ENCODE measurements around the gene SV2B. TPM values are rescaled to one million over a fixed set of nuclear protein-coding genes. Genes with fewer than 3 reads are reported as not detected.

The SV2B gene
- total RNA-seq, 1 experiment from 2014 or later: 1.4 TPM

DNA sequence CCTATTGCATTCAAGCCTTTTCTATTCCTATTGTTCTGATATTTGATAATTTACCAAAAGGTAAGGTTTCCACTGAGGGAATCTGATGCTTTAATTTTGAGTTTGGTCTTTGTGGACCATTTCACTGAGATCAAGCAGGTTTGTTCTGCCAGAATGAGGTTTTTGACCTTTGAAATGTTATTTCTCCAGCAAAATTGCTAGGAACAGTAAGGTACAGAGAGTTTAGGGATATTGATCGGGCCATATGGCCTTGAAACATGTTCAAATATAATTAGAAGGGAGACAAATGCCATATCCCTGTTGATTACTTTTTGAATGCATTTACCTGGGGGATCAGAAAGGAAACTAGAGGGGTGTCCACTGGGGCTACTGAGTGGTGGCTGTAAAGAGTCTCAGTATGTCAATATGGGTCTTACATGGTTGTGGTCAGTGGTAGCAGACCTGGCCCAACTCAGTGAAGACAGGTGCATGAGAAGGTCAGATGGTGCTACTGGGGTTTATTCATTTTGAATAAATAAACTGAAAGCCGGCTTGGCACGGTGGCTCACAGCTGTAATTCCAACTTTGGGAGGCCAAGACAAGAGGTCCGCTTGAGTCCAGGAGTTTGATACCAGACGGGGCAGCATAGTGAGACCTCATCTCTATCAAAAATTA, 100.2 kb downstream of the SV2B start:
- no peak for ATAC-seq
- ChIA-PET POLR2A (no interaction called here), CTCF (interaction anchor here (1.5 kb wide), 1 partner anchor 15 kb away, joined by 4 read pairs; no protein-coding TSS in a partner anchor)
- Mint-ChIP-seq H3K4me1 (peaks cover 15% of the 10 kb centered on the region), H3K4me3 (no peak overlapping the region), H3K9me3 (no peaks in the 10 kb centered on the region), H3K27ac (no peak overlapping the region), H3K36me3 (no peaks in the 10 kb centered on the region), H3K27me3 (ENCODE audit: low read depth) (no peaks in the 10 kb centered on the region)
- DNase-seq (ENCODE audit: low spot score): no peak
- TF ChIP-seq IRF2 (CRISPR knock-in tag; IDR thresholded peaks at IDR 0.05; ENCODE audit: borderline replicate concordance, low read depth) (no peak), CREM (CRISPR knock-in tag; IDR thresholded peaks at IDR 0.05) (no peak), FOXP1 (CRISPR knock-in tag; IDR thresholded peaks at IDR 0.05; ENCODE audit: borderline replicate concordance) (no peak), SMAD3 (CRISPR knock-in tag; IDR thresholded peaks at IDR 0.05; ENCODE audit: borderline replicate concordance) (no peak), NR1H2 (CRISPR knock-in tag; IDR thresholded peaks at IDR 0.05) (no peak), ZNF263 (CRISPR knock-in tag; IDR thresholded peaks at IDR 0.05; ENCODE audit: low read depth) (no peak), ZNF138 (CRISPR knock-in tag; conservative IDR thresholded peaks at IDR 0.05) (no peak), JAZF1 (CRISPR knock-in tag; IDR thresholded peaks at IDR 0.05) (no peak), TCF7 (CRISPR knock-in tag; IDR thresholded peaks at IDR 0.05; ENCODE audit: low read depth) (no peak), KAT7 (CRISPR knock-in tag; IDR thresholded peaks at IDR 0.05; ENCODE audit: borderline replicate concordance) (no peak), GABPB1 (CRISPR knock-in tag; IDR thresholded peaks at IDR 0.05) (no peak)
- TF ChIP-seq, protein P1, sequence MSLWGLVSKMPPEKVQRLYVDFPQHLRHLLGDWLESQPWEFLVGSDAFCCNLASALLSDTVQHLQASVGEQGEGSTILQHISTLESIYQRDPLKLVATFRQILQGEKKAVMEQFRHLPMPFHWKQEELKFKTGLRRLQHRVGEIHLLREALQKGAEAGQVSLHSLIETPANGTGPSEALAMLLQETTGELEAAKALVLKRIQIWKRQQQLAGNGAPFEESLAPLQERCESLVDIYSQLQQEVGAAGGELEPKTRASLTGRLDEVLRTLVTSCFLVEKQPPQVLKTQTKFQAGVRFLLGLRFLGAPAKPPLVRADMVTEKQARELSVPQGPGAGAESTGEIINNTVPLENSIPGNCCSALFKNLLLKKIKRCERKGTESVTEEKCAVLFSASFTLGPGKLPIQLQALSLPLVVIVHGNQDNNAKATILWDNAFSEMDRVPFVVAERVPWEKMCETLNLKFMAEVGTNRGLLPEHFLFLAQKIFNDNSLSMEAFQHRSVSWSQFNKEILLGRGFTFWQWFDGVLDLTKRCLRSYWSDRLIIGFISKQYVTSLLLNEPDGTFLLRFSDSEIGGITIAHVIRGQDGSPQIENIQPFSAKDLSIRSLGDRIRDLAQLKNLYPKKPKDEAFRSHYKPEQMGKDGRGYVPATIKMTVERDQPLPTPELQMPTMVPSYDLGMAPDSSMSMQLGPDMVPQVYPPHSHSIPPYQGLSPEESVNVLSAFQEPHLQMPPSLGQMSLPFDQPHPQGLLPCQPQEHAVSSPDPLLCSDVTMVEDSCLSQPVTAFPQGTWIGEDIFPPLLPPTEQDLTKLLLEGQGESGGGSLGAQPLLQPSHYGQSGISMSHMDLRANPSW (CRISPR knock-in tag; conservative IDR thresholded peaks at IDR 0.05; ENCODE audit: low read depth): no peak
- TF ChIP-seq, protein P2, sequence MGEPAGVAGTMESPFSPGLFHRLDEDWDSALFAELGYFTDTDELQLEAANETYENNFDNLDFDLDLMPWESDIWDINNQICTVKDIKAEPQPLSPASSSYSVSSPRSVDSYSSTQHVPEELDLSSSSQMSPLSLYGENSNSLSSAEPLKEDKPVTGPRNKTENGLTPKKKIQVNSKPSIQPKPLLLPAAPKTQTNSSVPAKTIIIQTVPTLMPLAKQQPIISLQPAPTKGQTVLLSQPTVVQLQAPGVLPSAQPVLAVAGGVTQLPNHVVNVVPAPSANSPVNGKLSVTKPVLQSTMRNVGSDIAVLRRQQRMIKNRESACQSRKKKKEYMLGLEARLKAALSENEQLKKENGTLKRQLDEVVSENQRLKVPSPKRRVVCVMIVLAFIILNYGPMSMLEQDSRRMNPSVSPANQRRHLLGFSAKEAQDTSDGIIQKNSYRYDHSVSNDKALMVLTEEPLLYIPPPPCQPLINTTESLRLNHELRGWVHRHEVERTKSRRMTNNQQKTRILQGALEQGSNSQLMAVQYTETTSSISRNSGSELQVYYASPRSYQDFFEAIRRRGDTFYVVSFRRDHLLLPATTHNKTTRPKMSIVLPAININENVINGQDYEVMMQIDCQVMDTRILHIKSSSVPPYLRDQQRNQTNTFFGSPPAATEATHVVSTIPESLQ (CRISPR knock-in tag; IDR thresholded peaks at IDR 0.05): no peak
- TF ChIP-seq, protein P3, sequence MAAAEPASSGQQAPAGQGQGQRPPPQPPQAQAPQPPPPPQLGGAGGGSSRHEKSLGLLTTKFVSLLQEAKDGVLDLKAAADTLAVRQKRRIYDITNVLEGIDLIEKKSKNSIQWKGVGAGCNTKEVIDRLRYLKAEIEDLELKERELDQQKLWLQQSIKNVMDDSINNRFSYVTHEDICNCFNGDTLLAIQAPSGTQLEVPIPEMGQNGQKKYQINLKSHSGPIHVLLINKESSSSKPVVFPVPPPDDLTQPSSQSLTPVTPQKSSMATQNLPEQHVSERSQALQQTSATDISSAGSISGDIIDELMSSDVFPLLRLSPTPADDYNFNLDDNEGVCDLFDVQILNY (CRISPR knock-in tag; IDR thresholded peaks at IDR 0.05): no peak
- TF ChIP-seq, protein P4, sequence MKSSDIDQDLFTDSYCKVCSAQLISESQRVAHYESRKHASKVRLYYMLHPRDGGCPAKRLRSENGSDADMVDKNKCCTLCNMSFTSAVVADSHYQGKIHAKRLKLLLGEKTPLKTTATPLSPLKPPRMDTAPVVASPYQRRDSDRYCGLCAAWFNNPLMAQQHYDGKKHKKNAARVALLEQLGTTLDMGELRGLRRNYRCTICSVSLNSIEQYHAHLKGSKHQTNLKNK (CRISPR knock-in tag; IDR thresholded peaks at IDR 0.05): no peak

DNA sequence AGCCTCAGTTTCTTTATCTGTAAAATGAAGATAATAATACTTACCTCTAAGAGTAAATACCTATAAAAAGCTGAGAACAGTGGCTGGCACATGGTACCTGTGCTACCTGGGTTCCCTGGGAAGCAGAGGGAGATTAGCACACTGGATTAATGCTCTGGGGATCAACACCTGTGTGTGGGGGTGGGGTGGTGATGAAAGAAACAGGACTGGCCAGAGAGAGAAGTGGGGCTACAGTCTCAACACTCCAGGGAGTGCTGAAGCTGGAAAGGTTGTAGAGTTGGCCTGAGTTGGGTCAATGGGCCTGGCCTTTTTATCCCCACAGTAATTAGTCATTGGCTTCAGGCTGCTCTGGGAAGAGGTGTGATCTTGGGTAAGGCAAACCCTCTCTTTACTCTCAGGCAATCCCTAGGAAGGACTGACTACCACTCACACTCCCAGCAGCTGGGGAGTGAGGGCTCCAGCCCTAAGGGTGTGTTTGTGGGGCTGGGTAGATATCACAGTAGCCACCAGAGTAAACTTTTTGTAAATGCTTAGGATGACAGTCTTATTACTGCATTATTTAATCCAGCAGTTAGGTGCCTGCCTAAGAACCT, 102.5 kb downstream of the SV2B start:
- H3K36me3 Mint-ChIP-seq: no peaks in the 10 kb centered on the region
- CTCF ChIA-PET: interaction anchor here (1.2 to 1.8 kb wide), 2 partner anchors 45 to 170 kb away, joined by 4 to 6 read pairs; no protein-coding TSS in a partner anchor
- no peak overlapping the region for H3K4me3 Mint-ChIP-seq
- H3K4me1 Mint-ChIP-seq: peaks cover 15% of the 10 kb centered on the region
- H3K27me3 Mint-ChIP-seq (ENCODE audit: low read depth): no peaks in the 10 kb centered on the region
- no peak overlapping the region for H3K27ac Mint-ChIP-seq
- POLR2A ChIA-PET: no interaction called here
- DNase-seq (ENCODE audit: low spot score) (no peak), ATAC-seq (no peak)
- TF ChIP-seq, protein P5, sequence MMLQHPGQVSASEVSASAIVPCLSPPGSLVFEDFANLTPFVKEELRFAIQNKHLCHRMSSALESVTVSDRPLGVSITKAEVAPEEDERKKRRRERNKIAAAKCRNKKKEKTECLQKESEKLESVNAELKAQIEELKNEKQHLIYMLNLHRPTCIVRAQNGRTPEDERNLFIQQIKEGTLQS (CRISPR knock-in tag; conservative IDR thresholded peaks at IDR 0.05): no peak
- TF ChIP-seq ZNF263 (CRISPR knock-in tag; IDR thresholded peaks at IDR 0.05; ENCODE audit: low read depth) (no peak), ZNF219 (CRISPR knock-in tag; IDR thresholded peaks at IDR 0.05; ENCODE audit: borderline replicate concordance) (no peak)
- TF ChIP-seq, protein P2 (CRISPR knock-in tag; IDR thresholded peaks at IDR 0.05): no peak
- TF ChIP-seq, protein P6, sequence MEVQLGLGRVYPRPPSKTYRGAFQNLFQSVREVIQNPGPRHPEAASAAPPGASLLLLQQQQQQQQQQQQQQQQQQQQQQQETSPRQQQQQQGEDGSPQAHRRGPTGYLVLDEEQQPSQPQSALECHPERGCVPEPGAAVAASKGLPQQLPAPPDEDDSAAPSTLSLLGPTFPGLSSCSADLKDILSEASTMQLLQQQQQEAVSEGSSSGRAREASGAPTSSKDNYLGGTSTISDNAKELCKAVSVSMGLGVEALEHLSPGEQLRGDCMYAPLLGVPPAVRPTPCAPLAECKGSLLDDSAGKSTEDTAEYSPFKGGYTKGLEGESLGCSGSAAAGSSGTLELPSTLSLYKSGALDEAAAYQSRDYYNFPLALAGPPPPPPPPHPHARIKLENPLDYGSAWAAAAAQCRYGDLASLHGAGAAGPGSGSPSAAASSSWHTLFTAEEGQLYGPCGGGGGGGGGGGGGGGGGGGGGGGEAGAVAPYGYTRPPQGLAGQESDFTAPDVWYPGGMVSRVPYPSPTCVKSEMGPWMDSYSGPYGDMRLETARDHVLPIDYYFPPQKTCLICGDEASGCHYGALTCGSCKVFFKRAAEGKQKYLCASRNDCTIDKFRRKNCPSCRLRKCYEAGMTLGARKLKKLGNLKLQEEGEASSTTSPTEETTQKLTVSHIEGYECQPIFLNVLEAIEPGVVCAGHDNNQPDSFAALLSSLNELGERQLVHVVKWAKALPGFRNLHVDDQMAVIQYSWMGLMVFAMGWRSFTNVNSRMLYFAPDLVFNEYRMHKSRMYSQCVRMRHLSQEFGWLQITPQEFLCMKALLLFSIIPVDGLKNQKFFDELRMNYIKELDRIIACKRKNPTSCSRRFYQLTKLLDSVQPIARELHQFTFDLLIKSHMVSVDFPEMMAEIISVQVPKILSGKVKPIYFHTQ (CRISPR knock-in tag; IDR thresholded peaks at IDR 0.05): no peak
- TF ChIP-seq, protein P7, sequence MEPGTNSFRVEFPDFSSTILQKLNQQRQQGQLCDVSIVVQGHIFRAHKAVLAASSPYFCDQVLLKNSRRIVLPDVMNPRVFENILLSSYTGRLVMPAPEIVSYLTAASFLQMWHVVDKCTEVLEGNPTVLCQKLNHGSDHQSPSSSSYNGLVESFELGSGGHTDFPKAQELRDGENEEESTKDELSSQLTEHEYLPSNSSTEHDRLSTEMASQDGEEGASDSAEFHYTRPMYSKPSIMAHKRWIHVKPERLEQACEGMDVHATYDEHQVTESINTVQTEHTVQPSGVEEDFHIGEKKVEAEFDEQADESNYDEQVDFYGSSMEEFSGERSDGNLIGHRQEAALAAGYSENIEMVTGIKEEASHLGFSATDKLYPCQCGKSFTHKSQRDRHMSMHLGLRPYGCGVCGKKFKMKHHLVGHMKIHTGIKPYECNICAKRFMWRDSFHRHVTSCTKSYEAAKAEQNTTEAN (CRISPR knock-in tag; IDR thresholded peaks at IDR 0.05): no peak
- no peaks in the 10 kb centered on the region for H3K9me3 Mint-ChIP-seq

Data from WTC11 (cell line).